SKM-1 (cell line): ENCODE data around the gene FAM171A1.
"Not testable (repeated sequence)": the region's sequence is repeated elsewhere in the genome, so short reads cannot be mapped to it uniquely, and the experiment has no call there.

Experiments used
- DNase-seq: peaks from one replicate; lab custom pipeline; 2025; ENCODE audit not compliant: unreplicated experiment; lab: John Stamatoyannopoulos, UW

Gene FAM171A1

GRCh38 chr10:15345450-15345849, 25.6 kb downstream of the FAM171A1 start:
- no peak for DNase-seq

GRCh38 chr10:15344876-15345285, 26.2 kb downstream of the FAM171A1 start:
- DNase-seq, result no peak

GRCh38 chr10:15344256-15344875, 26.7 kb downstream of the FAM171A1 start:
- DNase-seq, result no peak

- DNase-seq, result no peak
Measured at GRCh38 chr10:15342970-15343369, 28.1 kb downstream of the FAM171A1 start.

GRCh38 chr10:15341502-15342128, 29.5 kb downstream of the FAM171A1 start:
- no peak for DNase-seq

- no peak for DNase-seq
Measured at GRCh38 chr10:15339892-15340291, 31.2 kb downstream of the FAM171A1 start.

- DNase-seq, result not testable (repeated sequence)
Measured at GRCh38 chr10:15337441-15337923, 33.6 kb downstream of the FAM171A1 start.

GRCh38 chr10:15336211-15336610, 34.9 kb downstream of the FAM171A1 start:
- DNase-seq, result no peak

- no peak for DNase-seq
Measured at GRCh38 chr10:15335508-15335907, 35.6 kb downstream of the FAM171A1 start.

- no peak for DNase-seq
Measured at GRCh38 chr10:15334650-15335323, 36.3 kb downstream of the FAM171A1 start.

GRCh38 chr10:15333909-15334649, 37.0 kb downstream of the FAM171A1 start:
- DNase-seq, result no peak

- DNase-seq, result not testable (repeated sequence)
Measured at GRCh38 chr10:15333181-15333580, 37.9 kb downstream of the FAM171A1 start.

- DNase-seq, result no peak
Measured at GRCh38 chr10:15331461-15331860, 39.6 kb downstream of the FAM171A1 start.

- no peak for DNase-seq
Measured at GRCh38 chr10:15329437-15329836, 41.7 kb downstream of the FAM171A1 start.

GRCh38 chr10:15325944-15326284, 45.2 kb downstream of the FAM171A1 start:
- DNase-seq, result no peak

GRCh38 chr10:15325243-15325943, 45.7 kb downstream of the FAM171A1 start:
- DNase-seq, result no peak

- no peak for DNase-seq
Measured at GRCh38 chr10:15324611-15325010, 46.5 kb downstream of the FAM171A1 start.

GRCh38 chr10:15324113-15324512, 47.0 kb downstream of the FAM171A1 start:
- DNase-seq, result no peak

- no peak for DNase-seq
Measured at GRCh38 chr10:15322356-15322755, 48.7 kb downstream of the FAM171A1 start.

GRCh38 chr10:15321431-15322341, 49.4 kb downstream of the FAM171A1 start:
- no peak for DNase-seq
